ENCODE data around the gene KRTAP10-2. TPM values are rescaled to one million over a fixed set of nuclear protein-coding genes. Genes with fewer than 3 reads are reported as not detected.

Gene KRTAP10-2
- total RNA-seq, 1 experiment from 2014 or later = not detected

- Histone ChIP-seq H3K4me1 (ENCODE audit: insufficient read depth, low read length) (no peaks in the 10 kb centered on the region), H2BK5ac (ENCODE audit: insufficient read length, low read length) (no peak overlapping the region), H3K9me3 (ENCODE audit: control insufficient read depth, low read depth, low read length) (no peaks in the 10 kb centered on the region), H2BK12ac (ENCODE audit: insufficient read length, low read depth, low read length) (no peak overlapping the region), H3K79me2 (ENCODE audit: insufficient read depth, low read length) (no peaks in the 10 kb centered on the region), H4K20me1 (ENCODE audit: control insufficient read depth, insufficient read depth, insufficient read length) (no peaks in the 10 kb centered on the region), H3K4ac (ENCODE audit: low read depth, low read length) (no peak overlapping the region), H3K4me2 (ENCODE audit: insufficient read depth, insufficient read length, low read length) (no peak overlapping the region), H3K23me2 (ENCODE audit: insufficient read length, low read depth, low read length, poor library complexity, severe bottlenecking) (no peaks in the 10 kb centered on the region), H3K23ac (ENCODE audit: insufficient read length, low read depth, low read length) (no peak overlapping the region), H3T11ph (ENCODE audit: low read length) (no peak overlapping the region), H3K9ac (ENCODE audit: extremely low read depth, insufficient read length, low read length) (no peak overlapping the region), H3K79me1 (ENCODE audit: insufficient read depth, low read depth, low read length, poor library complexity, severe bottlenecking) (no peaks in the 10 kb centered on the region), H4K8ac (replicated peaks; ENCODE audit: insufficient read length, low read depth, low read length) (no peak overlapping the region), H2BK15ac (ENCODE audit: low read depth, low read length) (no peak overlapping the region), H3K18ac (ENCODE audit: insufficient read length, low read depth, low read length) (no peak overlapping the region), H2BK120ac (ENCODE audit: low read depth, low read length, poor library complexity, severe bottlenecking) (no peak overlapping the region), H3K14ac (ENCODE audit: insufficient read depth, low read length) (no peak overlapping the region), H2AK5ac (ENCODE audit: insufficient read length, low read length) (no peak overlapping the region), H4K91ac (ENCODE audit: insufficient read length, low read depth, low read length) (no peak overlapping the region), H3K27me3 (ENCODE audit: insufficient read depth, low read length) (no peaks in the 10 kb centered on the region), H4K5ac (ENCODE audit: insufficient read length, low read depth, low read length) (no peak overlapping the region), H2AFZ (ENCODE audit: low read length) (no peak overlapping the region), H3K27ac (ENCODE audit: insufficient read length, low read depth, low read length) (no peak overlapping the region), H3K56ac (ENCODE audit: insufficient read length, low read depth, low read length) (no peak overlapping the region), H2BK20ac (ENCODE audit: low read depth, low read length, poor library complexity, severe bottlenecking) (no peak overlapping the region)
- Mint-ChIP-seq H3K27me3 (ENCODE audit: low read depth) (peaks cover 14% of the 10 kb centered on the region), H3K36me3 (ENCODE audit: insufficient read depth in 1 of 3, low read depth in 3 of 3) (peaks cover 2 to 8% (median 4%) of the 10 kb centered on the region in 3 experiments; a peak in 4 of 7 replicates), H3K27ac (no peak overlapping the region), H3K4me3 (no peak overlapping the region), H3K9me3 (no peaks in the 10 kb centered on the region), H3K4me1 (peaks cover 4 to 8% of the 10 kb centered on the region in 2 experiments; a peak in 2 of 4 replicates)
- TF ChIP-seq CTCF (conservative IDR thresholded peaks at IDR 0.05) = no peak
- WGBS (ENCODE audit: extremely low coverage, insufficient read length, low lambda C conversion rate) = no CpG with 5 or more reads among the region's 22 CpGs
- DNase-seq = no peak
Measured at GRCh38 chr21:44521301-44521927, 29.9 kb downstream of the KRTAP10-2 start.
